ENCODE measurements around the gene ZNF101. TPM values are rescaled to one million over a fixed set of nuclear protein-coding genes. Genes with fewer than 3 reads are reported as not detected.
A peak's percentile ranks its signal among the peaks of the same experiment; 100 is the strongest.

The ZNF101 gene
- total RNA-seq, 4 donors from 2014 or later: 4.0 to 12.0 (median 10.5) TPM

DNA sequence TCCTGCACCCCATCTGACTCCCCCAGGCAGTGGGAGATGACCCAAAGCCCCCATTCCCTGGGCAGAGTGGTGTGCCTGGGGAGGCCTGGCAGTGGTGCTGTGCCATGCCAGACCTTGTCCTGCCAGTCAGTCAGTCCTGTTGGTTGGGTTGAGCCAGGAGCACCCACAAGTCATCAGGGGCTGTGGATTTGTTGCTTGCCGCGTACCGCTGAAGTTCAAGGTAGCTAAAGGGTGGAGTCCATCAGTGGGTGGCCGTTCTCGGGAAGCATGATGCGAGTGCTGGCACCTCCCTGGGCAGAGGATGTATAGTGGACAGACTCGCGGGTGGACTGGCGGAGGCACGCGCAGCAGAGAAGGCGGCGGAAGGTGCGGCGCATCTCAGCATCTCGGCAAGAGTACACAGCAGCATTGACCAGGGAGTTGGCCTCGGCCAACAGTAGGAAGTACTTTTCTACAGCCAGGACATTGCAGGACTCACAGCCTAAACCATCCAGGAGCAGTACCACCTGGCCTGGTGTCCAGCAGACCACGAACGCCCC lies 44.5 kb upstream of the ZNF101 start:
- TF ChIP-seq EP300 (IDR thresholded peaks at IDR 0.05) (no peak), POLR2A (IDR thresholded peaks at IDR 0.05) (no peak)
- TF ChIP-seq, protein P1, sequence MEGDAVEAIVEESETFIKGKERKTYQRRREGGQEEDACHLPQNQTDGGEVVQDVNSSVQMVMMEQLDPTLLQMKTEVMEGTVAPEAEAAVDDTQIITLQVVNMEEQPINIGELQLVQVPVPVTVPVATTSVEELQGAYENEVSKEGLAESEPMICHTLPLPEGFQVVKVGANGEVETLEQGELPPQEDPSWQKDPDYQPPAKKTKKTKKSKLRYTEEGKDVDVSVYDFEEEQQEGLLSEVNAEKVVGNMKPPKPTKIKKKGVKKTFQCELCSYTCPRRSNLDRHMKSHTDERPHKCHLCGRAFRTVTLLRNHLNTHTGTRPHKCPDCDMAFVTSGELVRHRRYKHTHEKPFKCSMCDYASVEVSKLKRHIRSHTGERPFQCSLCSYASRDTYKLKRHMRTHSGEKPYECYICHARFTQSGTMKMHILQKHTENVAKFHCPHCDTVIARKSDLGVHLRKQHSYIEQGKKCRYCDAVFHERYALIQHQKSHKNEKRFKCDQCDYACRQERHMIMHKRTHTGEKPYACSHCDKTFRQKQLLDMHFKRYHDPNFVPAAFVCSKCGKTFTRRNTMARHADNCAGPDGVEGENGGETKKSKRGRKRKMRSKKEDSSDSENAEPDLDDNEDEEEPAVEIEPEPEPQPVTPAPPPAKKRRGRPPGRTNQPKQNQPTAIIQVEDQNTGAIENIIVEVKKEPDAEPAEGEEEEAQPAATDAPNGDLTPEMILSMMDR (IDR thresholded peaks at IDR 0.05): no peak
- Histone ChIP-seq H3K4me3 (no peak overlapping the region), H3K4me1 (peaks cover 0 to 20% (median 9%) of the 10 kb centered on the region in 4 donors), H3K27me3 (peaks cover 0 to 12% of the 10 kb centered on the region in 2 donors), H3K9me3 (no peaks in the 10 kb centered on the region), H3K36me3 (no peaks in the 10 kb centered on the region), H3K27ac (no peak overlapping the region)
- DNase-seq (ENCODE audit: low spot score in 2 of 2): no peak
- WGBS, 2 donors: 88 to 90% methylated on average over 19 of the region's 19 CpGs

DNA sequence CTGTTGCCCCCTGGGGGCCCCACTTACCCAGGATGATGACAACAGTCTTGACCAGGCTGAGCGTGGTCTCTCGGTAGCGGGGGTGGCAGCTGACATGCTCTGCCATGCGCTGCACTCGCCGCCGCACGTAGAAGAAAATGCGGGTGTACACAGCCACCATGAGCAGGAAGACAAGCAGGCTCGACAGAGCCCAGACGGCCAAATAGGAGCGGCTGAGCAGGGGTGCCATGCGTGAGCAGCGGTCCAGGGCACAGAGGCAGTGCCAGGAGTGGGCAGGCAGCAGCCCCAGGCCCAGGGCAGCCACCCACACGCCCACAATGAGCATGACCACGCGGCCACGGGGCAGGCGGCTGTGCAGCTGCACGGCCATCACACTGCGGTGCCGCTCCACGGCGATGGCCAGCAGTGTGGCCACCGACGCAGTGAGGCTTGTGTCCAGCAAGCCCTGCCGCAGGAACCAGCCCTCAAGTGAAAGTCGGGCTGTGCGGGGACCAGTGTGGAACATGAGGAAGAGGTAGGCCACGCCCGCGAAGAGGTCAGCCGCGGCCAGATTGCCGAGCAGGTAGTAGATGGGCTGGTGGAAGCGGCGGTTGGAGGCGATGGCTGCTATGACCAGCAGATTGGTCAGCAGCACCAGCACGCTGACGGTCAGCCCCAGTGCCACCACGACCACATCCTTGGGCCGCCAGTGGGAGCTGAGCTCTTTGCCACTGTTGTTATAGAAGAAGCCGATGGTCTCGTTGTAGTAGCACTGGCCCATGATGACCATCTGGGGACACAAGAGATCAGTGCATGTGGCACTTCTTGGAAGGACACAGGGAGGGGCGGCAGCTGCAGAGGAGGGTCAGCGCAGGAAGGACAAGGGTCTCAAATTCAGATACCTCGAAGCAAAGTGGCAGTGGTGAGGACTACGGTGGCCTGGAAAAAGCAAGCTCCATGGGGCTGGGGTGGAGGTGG lies 41.8 kb upstream of the ZNF101 start:
- no peak for DNase-seq (ENCODE audit: low spot score in 2 of 2)
- Histone ChIP-seq H3K4me1 (peaks cover 0 to 19% (median 9%) of the 10 kb centered on the region in 4 donors), H3K27me3 (peaks cover 0 to 12% of the 10 kb centered on the region in 2 donors), H3K27ac (no peak overlapping the region), H3K36me3 (no peaks in the 10 kb centered on the region), H3K4me3 (no peak overlapping the region), H3K9me3 (no peaks in the 10 kb centered on the region)
- TF ChIP-seq EP300 (IDR thresholded peaks at IDR 0.05) (no peak), POLR2A (IDR thresholded peaks at IDR 0.05) (no peak)
- TF ChIP-seq, protein P1 (IDR thresholded peaks at IDR 0.05): no peak
- 93 to 94% methylated on average over 44 to 46 of the region's 48 CpGs for WGBS, 2 donors

DNA sequence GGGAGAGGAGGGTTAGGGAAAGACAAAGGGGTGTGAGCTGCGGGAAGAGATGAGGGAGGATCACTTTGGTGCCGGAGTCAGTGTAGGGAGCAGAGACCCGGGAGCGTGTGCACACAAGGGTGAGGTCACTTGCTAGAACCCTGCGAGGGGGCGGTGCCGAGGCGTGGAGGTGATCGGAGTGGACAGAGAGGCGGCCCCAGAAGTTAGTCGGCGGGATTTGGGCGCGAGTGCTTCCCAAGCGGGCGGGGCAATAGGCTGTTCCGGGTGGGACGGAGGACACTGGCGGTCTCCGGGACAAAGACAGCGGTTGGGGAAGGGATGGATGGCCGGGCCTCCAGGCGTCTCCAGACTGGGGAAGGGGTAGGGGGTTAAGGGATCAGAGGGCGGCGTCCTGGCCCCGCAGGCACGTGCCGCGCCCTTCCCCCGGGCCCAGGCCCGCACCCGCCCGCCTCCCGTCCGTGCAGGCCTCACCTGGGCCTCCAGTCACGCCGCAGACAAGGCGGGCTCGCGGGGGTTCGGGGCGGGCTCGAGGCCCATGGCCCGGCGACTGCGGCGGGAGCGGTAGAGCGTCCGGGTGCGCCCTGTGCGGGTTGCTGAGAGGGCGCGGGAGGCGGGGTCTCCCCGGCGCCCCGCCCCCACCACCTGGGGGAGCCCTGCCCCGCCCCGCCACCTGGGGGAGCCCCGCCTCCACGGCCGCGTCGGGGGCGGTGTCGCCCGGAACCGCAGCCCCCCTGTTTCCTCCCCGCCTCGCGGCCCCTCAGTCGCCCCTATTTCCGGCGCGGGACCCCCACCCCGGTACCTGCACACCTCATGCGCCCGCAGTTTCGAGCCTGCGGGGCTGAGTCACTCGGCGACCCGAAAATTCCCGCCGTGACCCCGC lies 40.8 kb upstream of the ZNF101 start, which contains the start of gene LPAR2:
Gene LPAR2, minus strand, starts transcription at position 600 of the 880 bp plus-strand sequence. CDS start 945 bp downstream, outside the sequence.
- H3K4me1 ChIP-seq: peaks cover 0 to 19% (median 9%) of the 10 kb centered on the region in 4 donors
- H3K4me3 ChIP-seq: peak within 1 kb of the TSS; percentile 21 to 60 (median 46)
- peaks cover 0 to 12% of the 10 kb centered on the region in 2 donors for H3K27me3 ChIP-seq
- WGBS, 2 donors: 13% methylated on average over 29 to 36 of the region's 87 CpGs
- H3K36me3 ChIP-seq: peaks cover 0 to 9% (median 0%) of the 10 kb centered on the region in 3 donors
- no peak for DNase-seq (ENCODE audit: low spot score in 2 of 2)
- H3K9me3 ChIP-seq: no peaks in the 10 kb centered on the region
- TF ChIP-seq EP300 (IDR thresholded peaks at IDR 0.05): no peak
- TF ChIP-seq POLR2A (IDR thresholded peaks at IDR 0.05): no peak
- TF ChIP-seq, protein P1 (IDR thresholded peaks at IDR 0.05): peak in 1 of 5 experiments; percentile 10
- peak within 1 kb of the TSS in 2 of 4 donors; percentile 49 to 67 for H3K27ac ChIP-seq

DNA sequence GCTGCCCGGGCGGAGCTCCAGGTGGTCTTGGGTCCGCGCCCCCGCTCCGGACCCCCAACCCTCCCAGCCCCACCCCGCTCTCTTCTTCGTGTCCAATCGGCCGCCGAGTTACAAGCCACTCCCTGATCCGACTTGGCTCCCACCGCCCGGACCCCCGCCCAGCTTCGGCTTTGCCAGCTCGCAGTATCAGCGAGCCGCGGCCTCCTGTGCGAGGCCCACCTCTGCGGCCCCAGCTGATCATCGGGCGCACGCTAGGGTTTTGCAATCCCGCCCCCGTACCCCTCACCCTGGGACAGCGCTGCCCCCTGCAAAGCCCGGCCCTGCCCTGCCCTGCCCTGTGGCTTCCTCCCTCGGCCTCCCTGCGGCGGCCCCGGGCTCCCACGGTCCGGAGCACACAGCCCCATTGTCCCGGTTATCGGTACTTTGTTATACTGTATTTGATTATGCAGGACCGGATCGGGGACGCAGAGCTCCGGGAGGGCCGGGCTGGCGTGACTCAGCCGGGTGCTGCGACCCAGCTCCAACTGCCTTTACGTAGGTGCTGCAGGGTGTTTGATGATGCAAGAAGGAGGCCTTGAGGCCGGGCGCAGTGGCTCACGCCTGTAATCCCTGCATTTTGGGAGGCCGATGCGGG lies 40.0 kb upstream of the ZNF101 start:
- Histone ChIP-seq H3K4me1 (peaks cover 0 to 19% (median 9%) of the 10 kb centered on the region in 4 donors), H3K4me3 (peak overlapping the region; percentile 21 to 60 (median 46)), H3K9me3 (no peaks in the 10 kb centered on the region), H3K27me3 (peaks cover 0 to 12% of the 10 kb centered on the region in 2 donors), H3K36me3 (peaks cover 0 to 16% (median 0%) of the 10 kb centered on the region in 3 donors), H3K27ac (peak overlapping the region in 2 of 4 donors; percentile 49 to 67)
- no peak for TF ChIP-seq POLR2A (IDR thresholded peaks at IDR 0.05)
- TF ChIP-seq, protein P1 (IDR thresholded peaks at IDR 0.05): no peak
- no peak for TF ChIP-seq EP300 (IDR thresholded peaks at IDR 0.05)
- WGBS, 2 donors: 7 to 16% methylated on average over 35 to 41 of the region's 51 CpGs
- no peak for DNase-seq (ENCODE audit: low spot score in 2 of 2)

All from tibial nerve (tissue), 4 donors.